ENCODE results near the gene ELP2. TPM values are rescaled to one million over a fixed set of nuclear protein-coding genes. Genes with fewer than 3 reads are reported as not detected.

Gene ELP2
- total and polyA plus RNA-seq, 2 experiments from 2014 or later, result 54.3 to 63.8 TPM

GRCh38 chr18:36196238-36196995 is 66.7 kb downstream of the ELP2 start:
- Histone ChIP-seq H4K20me1 (ENCODE audit: insufficient read depth, poor library complexity, severe bottlenecking) (no peaks in the 10 kb centered on the region), H3K4me2 (no peak overlapping the region), H3K9me3 (ENCODE audit: low read depth) (no peaks in the 10 kb centered on the region), H3K4me3 (no peak overlapping the region), H3K27me3 (no peaks in the 10 kb centered on the region), H3K79me2 (no peaks in the 10 kb centered on the region), H3K36me3 (replicated peaks; ENCODE audit: insufficient read depth, low read depth) (no peaks in the 10 kb centered on the region), H3K9me2 (replicated peaks; ENCODE audit: insufficient read depth) (no peaks in the 10 kb centered on the region), H3K27ac (no peak overlapping the region), H2AFZ (no peak overlapping the region), H3K4me1 (ENCODE audit: insufficient read depth) (peaks cover 9% of the 10 kb centered on the region)
- no peak for DNase-seq (ENCODE audit: low spot score)
- WGBS (ENCODE audit: low lambda C conversion rate, missing lambda C conversion rate), result 86% methylated on average over 6 of the region's 6 CpGs
- no peak for TF ChIP-seq CTCF (IDR thresholded peaks at IDR 0.05; ENCODE audit: poor library complexity)
- TF ChIP-seq EZH2 (IDR thresholded peaks at IDR 0.05; ENCODE audit: borderline replicate concordance), result no peak
- TF ChIP-seq EZH2phosphoT487 (IDR thresholded peaks at IDR 0.05; ENCODE audit: low read depth, severe bottlenecking, unreplicated experiment), result no peak

GRCh38 chr18:36197511-36198166 is 67.9 kb downstream of the ELP2 start:
- H4K20me1 ChIP-seq (ENCODE audit: insufficient read depth, poor library complexity, severe bottlenecking), result no peaks in the 10 kb centered on the region
- H3K27ac ChIP-seq, result no peak overlapping the region
- H3K4me1 ChIP-seq (ENCODE audit: insufficient read depth), result peaks cover 9% of the 10 kb centered on the region
- TF ChIP-seq CTCF (IDR thresholded peaks at IDR 0.05; ENCODE audit: poor library complexity) (no peak), EZH2 (IDR thresholded peaks at IDR 0.05; ENCODE audit: borderline replicate concordance) (no peak), EZH2phosphoT487 (IDR thresholded peaks at IDR 0.05; ENCODE audit: low read depth, severe bottlenecking, unreplicated experiment) (no peak)
- no peaks in the 10 kb centered on the region for H3K9me2 ChIP-seq (replicated peaks; ENCODE audit: insufficient read depth)
- H3K79me2 ChIP-seq, result no peaks in the 10 kb centered on the region
- no peaks in the 10 kb centered on the region for H3K36me3 ChIP-seq (replicated peaks; ENCODE audit: insufficient read depth, low read depth)
- DNase-seq (ENCODE audit: low spot score), result no peak
- H3K4me2 ChIP-seq, result no peak overlapping the region
- H2AFZ ChIP-seq, result no peak overlapping the region
- no peaks in the 10 kb centered on the region for H3K27me3 ChIP-seq
- no peaks in the 10 kb centered on the region for H3K9me3 ChIP-seq (ENCODE audit: low read depth)
- H3K4me3 ChIP-seq, result no peak overlapping the region

- Histone ChIP-seq H3K4me2 (no peak overlapping the region), H3K4me3 (no peak overlapping the region), H3K9me2 (replicated peaks; ENCODE audit: insufficient read depth) (no peaks in the 10 kb centered on the region), H3K36me3 (replicated peaks; ENCODE audit: insufficient read depth, low read depth) (no peaks in the 10 kb centered on the region), H2AFZ (no peak overlapping the region), H3K79me2 (no peaks in the 10 kb centered on the region), H4K20me1 (ENCODE audit: insufficient read depth, poor library complexity, severe bottlenecking) (no peaks in the 10 kb centered on the region), H3K27me3 (no peaks in the 10 kb centered on the region), H3K9me3 (ENCODE audit: low read depth) (no peaks in the 10 kb centered on the region), H3K4me1 (ENCODE audit: insufficient read depth) (peaks cover 9% of the 10 kb centered on the region), H3K27ac (no peak overlapping the region)
- DNase-seq (ENCODE audit: low spot score), result no peak
- 90% methylated on average over 22 of the region's 22 CpGs for WGBS (ENCODE audit: low lambda C conversion rate, missing lambda C conversion rate)
- no peak for TF ChIP-seq EZH2 (IDR thresholded peaks at IDR 0.05; ENCODE audit: borderline replicate concordance)
- no peak for TF ChIP-seq EZH2phosphoT487 (IDR thresholded peaks at IDR 0.05; ENCODE audit: low read depth, severe bottlenecking, unreplicated experiment)
- no peak for TF ChIP-seq CTCF (IDR thresholded peaks at IDR 0.05; ENCODE audit: poor library complexity)
Observed at GRCh38 chr18:36199691-36200295, 70.1 kb downstream of the ELP2 start.

Measured in hepatocyte (in vitro differentiated cells).